ENCODE measurements around the gene CD40LG.

CD40LG gene

DNA sequence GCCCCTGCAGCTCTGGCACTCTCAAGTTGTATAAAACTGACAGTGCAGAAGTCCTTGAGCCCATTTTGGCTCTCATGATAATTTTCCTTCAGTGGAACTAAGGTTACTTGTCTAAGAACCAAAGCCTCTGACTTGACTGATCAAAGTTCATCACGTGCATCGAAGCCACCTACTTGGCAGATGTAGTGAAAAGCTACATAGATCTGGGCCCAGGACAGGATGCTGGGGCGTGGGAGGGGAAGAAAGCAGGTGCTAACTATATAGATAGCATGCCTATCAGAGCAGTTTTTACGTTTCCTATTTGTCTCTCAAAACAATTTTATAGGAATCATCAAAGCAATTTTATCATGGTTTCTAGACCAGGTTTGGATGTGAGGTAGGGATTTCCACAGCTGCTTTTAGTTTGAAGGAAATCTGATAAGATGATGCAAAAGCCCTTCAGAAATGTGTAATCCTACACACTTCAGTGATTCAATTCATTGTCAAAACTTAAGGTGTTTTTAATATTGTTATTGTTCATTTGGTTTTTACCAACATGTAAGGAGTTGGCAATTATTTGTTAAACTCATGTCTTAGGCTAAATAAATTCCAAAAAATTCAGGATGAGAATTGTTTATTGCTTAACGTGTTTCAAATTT lies 1.2 kb upstream of the CD40LG start:
- Histone ChIP-seq H3K9ac (ENCODE audit: low read depth in 1 of 2, low read length in 2 of 2) (no peak overlapping the region), H3K4me1 (ENCODE audit: control insufficient read depth in 2 of 2, insufficient read depth in 2 of 2, low read length in 2 of 2) (no peaks in the 10 kb centered on the region), H3K27ac (ENCODE audit: low read depth in 2 of 2, low read length in 2 of 2) (no peak overlapping the region), H3K9me3 (ENCODE audit: control insufficient read depth in 2 of 2, low read length in 2 of 2) (no peaks in the 10 kb centered on the region), H3K4me3 (ENCODE audit: low read length in 2 of 2) (no peak overlapping the region), H3K36me3 (ENCODE audit: control insufficient read depth in 2 of 2, insufficient read depth in 2 of 2, low read length in 2 of 2) (no peaks in the 10 kb centered on the region), H3K27me3 (ENCODE audit: control insufficient read depth in 2 of 2, insufficient read depth in 2 of 2, low read length in 2 of 2) (peaks cover 0 to 2% of the 10 kb centered on the region in 2 donors)

DNA sequence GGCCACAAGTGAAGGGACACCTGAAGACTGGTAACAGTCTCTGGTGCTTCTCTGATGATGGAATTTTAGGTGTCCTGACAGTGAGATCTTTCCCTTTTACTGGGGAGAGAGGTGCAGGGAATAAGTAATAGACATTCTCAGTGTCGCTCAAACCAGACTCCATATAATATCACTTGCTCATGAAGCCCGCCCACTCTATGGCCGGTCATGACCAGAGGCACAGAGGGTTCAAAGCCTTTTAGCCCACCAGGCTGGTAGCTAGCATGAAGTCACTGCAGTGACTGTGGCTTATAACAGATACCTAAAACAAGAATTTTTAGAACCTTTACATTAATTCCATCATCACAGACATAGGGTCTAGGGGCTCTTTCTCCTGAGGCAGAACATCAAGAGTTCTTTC lies 2.9 kb downstream of the CD40LG start:
- Histone ChIP-seq H3K9me3 (ENCODE audit: control insufficient read depth in 2 of 2, low read length in 2 of 2) (no peaks in the 10 kb centered on the region), H3K27me3 (ENCODE audit: control insufficient read depth in 2 of 2, insufficient read depth in 2 of 2, low read length in 2 of 2) (peaks cover 0 to 2% of the 10 kb centered on the region in 2 donors), H3K36me3 (ENCODE audit: control insufficient read depth in 2 of 2, insufficient read depth in 2 of 2, low read length in 2 of 2) (no peaks in the 10 kb centered on the region), H3K9ac (ENCODE audit: low read depth in 1 of 2, low read length in 2 of 2) (no peak overlapping the region), H3K4me1 (ENCODE audit: control insufficient read depth in 2 of 2, insufficient read depth in 2 of 2, low read length in 2 of 2) (no peaks in the 10 kb centered on the region), H3K4me3 (ENCODE audit: low read length in 2 of 2) (peak overlapping the region in 1 of 2 donors; percentile 15), H3K27ac (ENCODE audit: low read depth in 2 of 2, low read length in 2 of 2) (no peak overlapping the region)

DNA sequence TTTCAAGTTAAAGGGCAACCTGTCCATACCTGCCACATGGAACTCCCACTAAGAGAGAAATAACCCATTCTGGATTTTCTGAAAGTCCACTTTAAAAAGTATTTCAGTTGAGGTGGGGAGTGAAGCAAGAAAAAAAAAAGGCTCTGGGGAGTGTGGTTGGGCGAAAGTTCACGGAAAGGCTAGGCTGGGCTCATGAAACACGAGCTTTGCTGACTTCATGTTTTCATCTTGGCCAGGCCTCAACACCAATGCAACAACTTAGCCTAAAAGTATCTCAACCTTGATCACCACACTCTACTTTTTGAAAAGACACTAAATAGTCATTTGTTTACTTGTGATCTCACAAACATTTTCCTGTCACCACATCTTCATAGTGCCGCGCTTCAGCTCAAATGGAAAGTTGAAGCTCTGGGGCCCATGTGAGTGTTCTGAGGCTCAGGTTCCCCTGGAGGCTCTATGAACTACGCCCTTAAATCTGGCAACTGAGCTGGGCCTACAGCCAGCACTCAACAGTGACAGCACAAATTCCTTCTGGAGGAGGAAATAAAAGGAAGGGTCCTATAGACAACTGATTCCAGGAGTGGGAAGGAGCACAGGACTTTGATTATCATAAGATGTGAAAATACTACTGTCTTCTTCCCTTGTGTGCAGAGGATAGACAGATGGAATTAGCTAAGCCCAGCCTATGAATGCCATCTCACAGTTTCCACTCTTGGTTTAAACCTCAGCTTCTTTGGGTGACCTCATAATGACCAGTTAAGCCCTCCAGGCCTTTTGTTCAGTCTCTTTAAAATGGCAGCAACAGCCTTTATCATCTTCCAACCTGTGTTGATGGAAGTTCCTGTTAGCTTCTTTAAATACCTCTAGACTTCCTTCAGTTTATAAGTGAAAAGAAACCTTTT lies 5.1 kb downstream of the CD40LG start:
- no peaks in the 10 kb centered on the region for H3K36me3 ChIP-seq (ENCODE audit: control insufficient read depth in 2 of 2, insufficient read depth in 2 of 2, low read length in 2 of 2)
- no peaks in the 10 kb centered on the region for H3K4me1 ChIP-seq (ENCODE audit: control insufficient read depth in 2 of 2, insufficient read depth in 2 of 2, low read length in 2 of 2)
- no peaks in the 10 kb centered on the region for H3K27me3 ChIP-seq (ENCODE audit: control insufficient read depth in 2 of 2, insufficient read depth in 2 of 2, low read length in 2 of 2)
- no peak overlapping the region for H3K4me3 ChIP-seq (ENCODE audit: low read length in 2 of 2)
- no peak overlapping the region for H3K27ac ChIP-seq (ENCODE audit: low read depth in 2 of 2, low read length in 2 of 2)
- H3K9ac ChIP-seq (ENCODE audit: low read depth in 1 of 2, low read length in 2 of 2), result no peak overlapping the region
- H3K9me3 ChIP-seq (ENCODE audit: control insufficient read depth in 2 of 2, low read length in 2 of 2), result no peaks in the 10 kb centered on the region

DNA sequence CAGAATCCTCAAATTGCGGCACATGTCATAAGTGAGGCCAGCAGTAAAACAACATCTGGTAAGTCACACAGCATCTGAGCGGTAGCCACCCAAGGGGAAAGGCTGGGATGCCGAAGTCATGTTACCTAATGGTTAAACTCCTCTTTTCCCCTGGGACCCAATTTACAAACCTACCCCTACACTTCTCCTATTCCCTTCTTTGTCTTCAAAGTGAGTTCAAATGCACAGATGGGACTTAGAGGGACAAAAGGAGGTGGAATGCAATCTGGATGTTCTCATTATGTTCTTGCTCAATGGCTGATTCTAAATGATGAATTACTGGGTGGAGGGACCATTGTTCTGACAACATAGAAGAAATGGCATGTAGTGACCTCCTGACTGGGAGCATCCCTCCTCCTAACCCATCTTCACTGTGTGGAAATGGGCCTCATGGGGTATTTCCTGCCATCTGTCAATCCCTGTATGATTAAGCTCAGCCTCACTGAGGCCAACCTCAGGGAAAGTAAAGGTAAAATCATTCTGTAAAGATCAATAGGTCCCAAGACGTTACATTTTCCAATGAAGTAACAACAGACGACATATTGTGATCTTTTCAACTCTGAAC lies 8.5 kb downstream of the CD40LG start:
- no peak overlapping the region for H3K4me3 ChIP-seq (ENCODE audit: low read length in 2 of 2)
- no peaks in the 10 kb centered on the region for H3K4me1 ChIP-seq (ENCODE audit: control insufficient read depth in 2 of 2, insufficient read depth in 2 of 2, low read length in 2 of 2)
- H3K9ac ChIP-seq (ENCODE audit: low read depth in 1 of 2, low read length in 2 of 2), result no peak overlapping the region
- H3K27me3 ChIP-seq (ENCODE audit: control insufficient read depth in 2 of 2, insufficient read depth in 2 of 2, low read length in 2 of 2), result no peaks in the 10 kb centered on the region
- H3K9me3 ChIP-seq (ENCODE audit: control insufficient read depth in 2 of 2, low read length in 2 of 2), result no peaks in the 10 kb centered on the region
- H3K36me3 ChIP-seq (ENCODE audit: control insufficient read depth in 2 of 2, insufficient read depth in 2 of 2, low read length in 2 of 2), result no peaks in the 10 kb centered on the region
- no peak overlapping the region for H3K27ac ChIP-seq (ENCODE audit: low read depth in 2 of 2, low read length in 2 of 2)

DNA sequence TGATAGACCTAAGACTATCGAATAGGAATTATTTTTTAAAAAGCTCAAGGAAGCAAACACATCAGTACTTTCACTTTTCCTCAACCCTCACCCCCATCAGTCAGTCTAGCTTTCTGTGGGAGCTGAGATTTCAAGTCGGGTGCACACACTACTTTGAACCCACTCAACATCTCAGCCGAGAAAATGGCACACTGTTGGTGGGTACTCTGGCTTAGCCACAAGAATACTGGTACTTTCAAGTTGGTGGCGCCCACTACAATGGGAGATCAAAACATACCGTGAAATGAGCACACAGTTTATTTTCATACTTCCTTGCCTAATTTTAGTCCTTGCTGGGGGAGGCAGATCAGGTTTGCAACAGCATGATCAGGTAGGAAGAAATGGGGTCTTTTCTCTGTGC lies 10.2 kb downstream of the CD40LG start:
- H3K4me3 ChIP-seq (ENCODE audit: low read length in 2 of 2), result no peak overlapping the region
- H3K4me1 ChIP-seq (ENCODE audit: control insufficient read depth in 2 of 2, insufficient read depth in 2 of 2, low read length in 2 of 2), result no peaks in the 10 kb centered on the region
- no peaks in the 10 kb centered on the region for H3K36me3 ChIP-seq (ENCODE audit: control insufficient read depth in 2 of 2, insufficient read depth in 2 of 2, low read length in 2 of 2)
- no peaks in the 10 kb centered on the region for H3K9me3 ChIP-seq (ENCODE audit: control insufficient read depth in 2 of 2, low read length in 2 of 2)
- no peak overlapping the region for H3K9ac ChIP-seq (ENCODE audit: low read depth in 1 of 2, low read length in 2 of 2)
- no peak overlapping the region for H3K27ac ChIP-seq (ENCODE audit: low read depth in 2 of 2, low read length in 2 of 2)
- H3K27me3 ChIP-seq (ENCODE audit: control insufficient read depth in 2 of 2, insufficient read depth in 2 of 2, low read length in 2 of 2), result no peaks in the 10 kb centered on the region

DNA sequence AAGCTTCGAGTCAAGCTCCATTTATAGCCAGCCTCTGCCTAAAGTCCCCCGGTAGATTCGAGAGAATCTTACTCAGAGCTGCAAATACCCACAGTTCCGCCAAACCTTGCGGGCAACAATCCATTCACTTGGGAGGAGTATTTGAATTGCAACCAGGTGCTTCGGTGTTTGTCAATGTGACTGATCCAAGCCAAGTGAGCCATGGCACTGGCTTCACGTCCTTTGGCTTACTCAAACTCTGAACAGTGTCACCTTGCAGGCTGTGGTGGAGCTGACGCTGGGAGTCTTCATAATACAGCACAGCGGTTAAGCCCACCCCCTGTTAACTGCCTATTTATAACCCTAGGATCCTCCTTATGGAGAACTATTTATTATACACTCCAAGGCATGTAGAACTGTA lies 11.2 kb downstream of the CD40LG start:
- H3K36me3 ChIP-seq (ENCODE audit: control insufficient read depth in 2 of 2, insufficient read depth in 2 of 2, low read length in 2 of 2), result no peaks in the 10 kb centered on the region
- H3K27me3 ChIP-seq (ENCODE audit: control insufficient read depth in 2 of 2, insufficient read depth in 2 of 2, low read length in 2 of 2), result no peaks in the 10 kb centered on the region
- no peaks in the 10 kb centered on the region for H3K4me1 ChIP-seq (ENCODE audit: control insufficient read depth in 2 of 2, insufficient read depth in 2 of 2, low read length in 2 of 2)
- no peaks in the 10 kb centered on the region for H3K9me3 ChIP-seq (ENCODE audit: control insufficient read depth in 2 of 2, low read length in 2 of 2)
- no peak overlapping the region for H3K4me3 ChIP-seq (ENCODE audit: low read length in 2 of 2)
- H3K9ac ChIP-seq (ENCODE audit: low read depth in 1 of 2, low read length in 2 of 2), result no peak overlapping the region
- H3K27ac ChIP-seq (ENCODE audit: low read depth in 2 of 2, low read length in 2 of 2), result no peak overlapping the region

DNA sequence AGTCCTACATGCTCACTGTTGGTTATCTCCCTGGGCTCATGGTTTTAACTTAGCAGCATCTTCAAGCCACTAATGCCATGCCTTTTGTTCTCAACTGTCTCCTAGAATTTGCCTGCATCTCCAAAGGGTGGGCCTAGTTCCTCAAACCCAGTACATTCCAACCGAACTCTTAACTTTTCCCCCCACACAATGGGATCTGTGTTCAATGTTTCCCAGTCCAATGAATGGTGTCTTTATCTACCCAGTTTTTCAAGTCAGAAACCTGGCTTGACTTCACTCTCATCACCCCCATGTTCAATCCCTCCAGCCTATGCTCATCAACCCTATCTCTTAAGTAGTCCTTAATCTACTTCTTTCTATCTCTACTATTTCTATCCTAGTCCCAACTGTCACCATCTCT lies 12.9 kb downstream of the CD40LG start:
- no peaks in the 10 kb centered on the region for H3K36me3 ChIP-seq (ENCODE audit: control insufficient read depth in 2 of 2, insufficient read depth in 2 of 2, low read length in 2 of 2)

DNA sequence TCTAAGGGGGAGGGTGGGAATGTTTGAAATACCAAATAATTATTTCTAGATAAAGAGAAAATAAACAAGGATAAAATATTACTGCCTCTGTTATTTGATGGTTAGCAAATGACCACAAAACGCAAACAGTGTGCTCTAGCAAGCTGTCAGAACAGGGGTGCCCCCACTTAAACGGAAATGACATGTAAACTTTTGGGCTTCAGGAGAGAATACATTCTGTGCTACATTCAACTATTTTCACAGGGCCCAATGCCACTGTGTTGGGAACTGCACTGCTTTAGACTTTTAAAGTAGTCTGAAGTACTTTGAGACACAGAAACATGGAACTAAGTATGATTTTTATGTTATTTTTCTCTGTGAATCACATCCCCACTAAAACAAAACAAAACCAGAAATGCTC lies 14.1 kb downstream of the CD40LG start:
- Histone ChIP-seq H3K9me3 (ENCODE audit: control insufficient read depth in 2 of 2, low read length in 2 of 2) (no peaks in the 10 kb centered on the region), H3K36me3 (ENCODE audit: control insufficient read depth in 2 of 2, insufficient read depth in 2 of 2, low read length in 2 of 2) (no peaks in the 10 kb centered on the region), H3K27me3 (ENCODE audit: control insufficient read depth in 2 of 2, insufficient read depth in 2 of 2, low read length in 2 of 2) (no peaks in the 10 kb centered on the region), H3K4me1 (ENCODE audit: control insufficient read depth in 2 of 2, insufficient read depth in 2 of 2, low read length in 2 of 2) (no peaks in the 10 kb centered on the region), H3K9ac (ENCODE audit: low read depth in 1 of 2, low read length in 2 of 2) (no peak overlapping the region), H3K27ac (ENCODE audit: low read depth in 2 of 2, low read length in 2 of 2) (no peak overlapping the region), H3K4me3 (ENCODE audit: low read length in 2 of 2) (no peak overlapping the region)

More for the DNA sequence above, 12.9 kb downstream of the CD40LG start:
- Histone ChIP-seq H3K27me3 (ENCODE audit: control insufficient read depth in 2 of 2, insufficient read depth in 2 of 2, low read length in 2 of 2) (no peaks in the 10 kb centered on the region), H3K27ac (ENCODE audit: low read depth in 2 of 2, low read length in 2 of 2) (no peak overlapping the region), H3K4me3 (ENCODE audit: low read length in 2 of 2) (no peak overlapping the region), H3K4me1 (ENCODE audit: control insufficient read depth in 2 of 2, insufficient read depth in 2 of 2, low read length in 2 of 2) (no peaks in the 10 kb centered on the region), H3K9me3 (ENCODE audit: control insufficient read depth in 2 of 2, low read length in 2 of 2) (no peaks in the 10 kb centered on the region), H3K9ac (ENCODE audit: low read depth in 1 of 2, low read length in 2 of 2) (no peak overlapping the region)

DNA sequence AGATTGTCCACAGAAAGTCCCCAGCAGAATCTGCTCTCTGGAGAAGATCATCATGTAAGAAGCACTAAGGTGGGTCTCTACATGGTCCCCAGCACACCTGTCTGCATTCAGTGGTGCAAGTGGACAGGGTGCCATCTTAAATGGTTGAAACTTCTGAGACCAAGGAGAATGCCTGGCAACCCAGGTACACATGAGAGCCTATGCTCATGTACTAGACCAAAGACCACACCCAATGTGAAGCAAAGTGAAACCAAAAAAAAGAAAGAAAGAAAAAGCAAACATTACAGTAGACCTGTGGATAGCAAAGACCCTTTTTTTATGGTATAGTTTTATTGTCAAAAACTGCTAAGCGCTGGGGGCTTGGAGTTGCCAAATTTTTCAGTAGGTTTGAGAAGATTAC lies 15.0 kb downstream of the CD40LG start:
- no peaks in the 10 kb centered on the region for H3K36me3 ChIP-seq (ENCODE audit: control insufficient read depth in 2 of 2, insufficient read depth in 2 of 2, low read length in 2 of 2)
- H3K4me3 ChIP-seq (ENCODE audit: low read length in 2 of 2), result no peak overlapping the region
- H3K27ac ChIP-seq (ENCODE audit: low read depth in 2 of 2, low read length in 2 of 2), result no peak overlapping the region
- no peaks in the 10 kb centered on the region for H3K4me1 ChIP-seq (ENCODE audit: control insufficient read depth in 2 of 2, insufficient read depth in 2 of 2, low read length in 2 of 2)
- no peaks in the 10 kb centered on the region for H3K9me3 ChIP-seq (ENCODE audit: control insufficient read depth in 2 of 2, low read length in 2 of 2)
- H3K9ac ChIP-seq (ENCODE audit: low read depth in 1 of 2, low read length in 2 of 2), result no peak overlapping the region
- no peaks in the 10 kb centered on the region for H3K27me3 ChIP-seq (ENCODE audit: control insufficient read depth in 2 of 2, insufficient read depth in 2 of 2, low read length in 2 of 2)

DNA sequence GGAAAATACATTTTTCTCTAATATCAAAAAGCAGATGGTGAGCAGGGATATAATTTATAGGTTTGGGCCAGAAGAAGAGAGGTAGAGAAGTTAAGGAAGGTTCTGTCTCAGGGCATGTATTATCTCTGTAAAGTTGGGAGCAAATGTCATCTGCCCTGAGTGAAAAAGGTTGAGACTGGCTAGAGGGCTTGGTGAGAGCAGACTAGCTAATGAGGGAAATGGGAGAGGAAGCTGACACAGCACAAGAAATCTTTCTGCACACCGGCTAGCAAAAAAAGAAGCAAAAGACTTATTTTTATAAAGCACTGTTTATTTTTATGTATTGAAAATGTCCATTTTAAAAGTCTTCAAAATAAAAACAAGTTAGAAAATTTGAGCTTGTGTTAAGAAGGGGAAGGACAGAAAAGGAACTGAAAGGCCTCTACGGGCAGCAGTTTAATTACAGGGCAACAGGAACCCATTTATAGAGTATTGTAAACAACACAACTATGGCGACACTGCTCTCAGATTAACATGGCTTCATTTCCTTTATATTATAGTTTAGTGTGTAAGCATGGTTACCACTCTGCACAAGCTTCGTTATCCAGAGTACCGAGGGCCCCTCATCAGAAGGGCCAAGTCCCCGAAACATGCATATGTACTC lies 17.4 kb downstream of the CD40LG start:
- no peaks in the 10 kb centered on the region for H3K4me1 ChIP-seq (ENCODE audit: control insufficient read depth in 2 of 2, insufficient read depth in 2 of 2, low read length in 2 of 2)
- no peak overlapping the region for H3K4me3 ChIP-seq (ENCODE audit: low read length in 2 of 2)
- no peaks in the 10 kb centered on the region for H3K36me3 ChIP-seq (ENCODE audit: control insufficient read depth in 2 of 2, insufficient read depth in 2 of 2, low read length in 2 of 2)
- H3K27ac ChIP-seq (ENCODE audit: low read depth in 2 of 2, low read length in 2 of 2), result peak overlapping the region in 1 of 2 donors; percentile 18
- H3K9me3 ChIP-seq (ENCODE audit: control insufficient read depth in 2 of 2, low read length in 2 of 2), result no peaks in the 10 kb centered on the region
- no peaks in the 10 kb centered on the region for H3K27me3 ChIP-seq (ENCODE audit: control insufficient read depth in 2 of 2, insufficient read depth in 2 of 2, low read length in 2 of 2)
- H3K9ac ChIP-seq (ENCODE audit: low read depth in 1 of 2, low read length in 2 of 2), result no peak overlapping the region
